Activated naive CD4-positive, alpha-beta T cell treated with anti-CD3 and anti-CD28 coated beads for 36 hours (primary cell): Measurements from ENCODE around the gene CADM1. TPM values are rescaled to one million over a fixed set of nuclear protein-coding genes. Genes with fewer than 3 reads are reported as not detected.

Experiments used
- CTCF ChIA-PET: fragments of 350-600 bp; sonication (Branson Sonifier 250); formaldehyde crosslinking; loops from one replicate; lab custom pipeline; 2021; ENCODE audit warnings: antibody characterized with exemption; lab: Charles Lee
- DNase-seq: peaks from one replicate; pipeline ENCODE4 v3.0.0-alpha.2; 2020
- H3K27ac Mint-ChIP-seq: one replicate; pipeline ENCODE4 v1.8.0; 2021; ENCODE audit warnings: mild to moderate bottlenecking, mixed read lengths
- H3K27me3 Mint-ChIP-seq: one replicate; pipeline ENCODE4 v1.8.0; 2021; ENCODE audit warnings: low read depth, mixed read lengths
- H3K36me3 Mint-ChIP-seq: one replicate; pipeline ENCODE4 v1.8.0; 2021; ENCODE audit warnings: low read depth, mixed read lengths
- H3K4me1 Mint-ChIP-seq: one replicate; pipeline ENCODE4 v1.8.0; 2021; ENCODE audit warnings: low read depth, mixed read lengths
- H3K4me3 Mint-ChIP-seq: one replicate; pipeline ENCODE4 v1.8.0; 2021; ENCODE audit warnings: mild to moderate bottlenecking, moderate library complexity, mixed read lengths
- H3K9me3 Mint-ChIP-seq: one replicate; pipeline ENCODE4 v1.8.0; 2021; ENCODE audit warnings: mixed read lengths
- intact Hi-C: fragments of 100-400 bp; cut with micrococcal nuclease; formaldehyde crosslinking; loops from one replicate; pipeline ENCODE4 v1.15.1; 2023
- total RNA-seq, 2 experiments: library from RNA; stranded (reverse); gene quantifications; one replicate each; pipeline ENCODE4 v1.2.3, GENCODE V29; 2021

Gene CADM1
- total RNA-seq, 2 experiments from 2014 or later: 0.24 TPM; not detected in 1

- Mint-ChIP-seq H3K27ac (no peak overlapping the region), H3K36me3 (no peaks in the 10 kb centered on the region), H3K9me3 (no peaks in the 10 kb centered on the region), H3K27me3 (peaks cover 12% of the 10 kb centered on the region), H3K4me1 (no peaks in the 10 kb centered on the region), H3K4me3 (no peak overlapping the region)
- CTCF ChIA-PET: no interaction called here
- DNase-seq: no peak
- intact Hi-C loops: no loop called here
Measured at GRCh38 chr11:115304774-115305472, 199.3 kb downstream of the CADM1 start.

- CTCF ChIA-PET: no interaction called here
- intact Hi-C loops: no loop called here
- Mint-ChIP-seq H3K27ac (no peak overlapping the region), H3K36me3 (no peaks in the 10 kb centered on the region), H3K4me3 (no peak overlapping the region), H3K27me3 (peaks cover 13% of the 10 kb centered on the region), H3K9me3 (no peaks in the 10 kb centered on the region), H3K4me1 (no peaks in the 10 kb centered on the region)
- DNase-seq: no peak
Measured at GRCh38 chr11:115303929-115304531, 200.2 kb downstream of the CADM1 start.

GRCh38 chr11:115302946-115303703 lies 201.1 kb downstream of the CADM1 start:
- H3K27me3 Mint-ChIP-seq: peaks cover 17% of the 10 kb centered on the region
- H3K27ac Mint-ChIP-seq: no peak overlapping the region
- no peak for DNase-seq
- CTCF ChIA-PET: no interaction called here
- no peaks in the 10 kb centered on the region for H3K4me1 Mint-ChIP-seq
- intact Hi-C loops: no loop called here
- no peaks in the 10 kb centered on the region for H3K36me3 Mint-ChIP-seq
- no peak overlapping the region for H3K4me3 Mint-ChIP-seq
- no peaks in the 10 kb centered on the region for H3K9me3 Mint-ChIP-seq

GRCh38 chr11:115300660-115301428 lies 203.4 kb downstream of the CADM1 start:
- Mint-ChIP-seq H3K27me3 (peaks cover 17% of the 10 kb centered on the region), H3K4me3 (no peak overlapping the region), H3K4me1 (no peaks in the 10 kb centered on the region), H3K27ac (no peak overlapping the region), H3K9me3 (no peaks in the 10 kb centered on the region), H3K36me3 (no peaks in the 10 kb centered on the region)
- intact Hi-C loops: no loop called here
- CTCF ChIA-PET: no interaction called here
- no peak for DNase-seq

- no peaks in the 10 kb centered on the region for H3K9me3 Mint-ChIP-seq
- intact Hi-C loops: no loop called here
Measured at GRCh38 chr11:115298300-115299012, 205.8 kb downstream of the CADM1 start.

GRCh38 chr11:115297330-115297729 lies 206.9 kb downstream of the CADM1 start:
- CTCF ChIA-PET: no interaction called here
- H3K4me3 Mint-ChIP-seq: no peak overlapping the region
- H3K27ac Mint-ChIP-seq: no peak overlapping the region
- peaks cover 14% of the 10 kb centered on the region for H3K27me3 Mint-ChIP-seq
- intact Hi-C loops: no loop called here
- H3K4me1 Mint-ChIP-seq: no peaks in the 10 kb centered on the region
- no peaks in the 10 kb centered on the region for H3K36me3 Mint-ChIP-seq
- DNase-seq: no peak
- H3K9me3 Mint-ChIP-seq: no peaks in the 10 kb centered on the region

More at GRCh38 chr11:115298300-115299012, 205.8 kb downstream of the CADM1 start:
- CTCF ChIA-PET: interaction anchor here (0.6 kb wide), 1 partner anchor 909 kb away, joined by 3 read pairs; no protein-coding TSS in a partner anchor
- Mint-ChIP-seq H3K4me3 (no peak overlapping the region), H3K36me3 (no peaks in the 10 kb centered on the region), H3K27me3 (peaks cover 14% of the 10 kb centered on the region), H3K4me1 (no peaks in the 10 kb centered on the region), H3K27ac (no peak overlapping the region)
- DNase-seq: no peak

- Mint-ChIP-seq H3K4me3 (no peak overlapping the region), H3K27me3 (peaks cover 9% of the 10 kb centered on the region), H3K27ac (no peak overlapping the region), H3K4me1 (no peaks in the 10 kb centered on the region), H3K36me3 (no peaks in the 10 kb centered on the region), H3K9me3 (no peaks in the 10 kb centered on the region)
- intact Hi-C loops: no loop called here
- CTCF ChIA-PET: interaction anchor here (0.6 kb wide), 1 partner anchor 197 kb away, joined by 3 read pairs; no protein-coding TSS in a partner anchor
- DNase-seq: no peak
Measured at GRCh38 chr11:115291325-115291724, 212.9 kb downstream of the CADM1 start.

- Mint-ChIP-seq H3K9me3 (no peaks in the 10 kb centered on the region), H3K4me1 (no peaks in the 10 kb centered on the region), H3K27ac (no peak overlapping the region), H3K36me3 (no peaks in the 10 kb centered on the region), H3K27me3 (peaks cover 9% of the 10 kb centered on the region), H3K4me3 (no peak overlapping the region)
- intact Hi-C loops: no loop called here
- DNase-seq: no peak
- CTCF ChIA-PET: interaction anchor here (0.6 kb wide), 1 partner anchor 197 kb away, joined by 3 read pairs; no protein-coding TSS in a partner anchor
Measured at GRCh38 chr11:115290893-115291292, 213.3 kb downstream of the CADM1 start.

- Mint-ChIP-seq H3K27ac (no peak overlapping the region), H3K9me3 (no peaks in the 10 kb centered on the region), H3K36me3 (no peaks in the 10 kb centered on the region), H3K4me1 (no peaks in the 10 kb centered on the region), H3K4me3 (no peak overlapping the region), H3K27me3 (peaks cover 9% of the 10 kb centered on the region)
- DNase-seq: no peak
- CTCF ChIA-PET: no interaction called here
- intact Hi-C loops: no loop called here
Measured at GRCh38 chr11:115290479-115290878, 213.7 kb downstream of the CADM1 start.

- H3K9me3 Mint-ChIP-seq: no peaks in the 10 kb centered on the region
- CTCF ChIA-PET: no interaction called here
- no peak overlapping the region for H3K4me3 Mint-ChIP-seq
- intact Hi-C loops: no loop called here
- H3K36me3 Mint-ChIP-seq: no peaks in the 10 kb centered on the region
- H3K27me3 Mint-ChIP-seq: peaks cover 7% of the 10 kb centered on the region
- no peak for DNase-seq
- H3K4me1 Mint-ChIP-seq: no peaks in the 10 kb centered on the region
- no peak overlapping the region for H3K27ac Mint-ChIP-seq
Measured at GRCh38 chr11:115287266-115287665, 216.9 kb downstream of the CADM1 start.

- CTCF ChIA-PET: no interaction called here
- DNase-seq: no peak
- Mint-ChIP-seq H3K9me3 (no peaks in the 10 kb centered on the region), H3K27ac (no peak overlapping the region), H3K27me3 (peaks cover 7% of the 10 kb centered on the region), H3K4me3 (no peak overlapping the region), H3K4me1 (no peaks in the 10 kb centered on the region), H3K36me3 (no peaks in the 10 kb centered on the region)
- intact Hi-C loops: no loop called here
Measured at GRCh38 chr11:115286614-115287013, 217.6 kb downstream of the CADM1 start.
